Measurements from ENCODE around the gene NIPA2. TPM values are rescaled to one million over a fixed set of nuclear protein-coding genes. Genes with fewer than 3 reads are reported as not detected.

NIPA2 gene
- total RNA-seq, 1 experiment from 2014 or later: 87.2 TPM

- H3K27ac ChIP-seq (ENCODE audit: low read depth, low read length, poor library complexity, severe bottlenecking): no peak overlapping the region
- POLR2A ChIA-PET (ENCODE audit: low non-redundant PET): no interaction called here
- no peak for DNase-seq (ENCODE audit: low spot score)
- CTCF ChIA-PET: no interaction called here
- H3K36me3 ChIP-seq (ENCODE audit: insufficient read depth, low read length, poor library complexity, severe bottlenecking): peaks cover 32% of the 10 kb centered on the region
- no peaks in the 10 kb centered on the region for H3K4me1 ChIP-seq (ENCODE audit: insufficient read depth, low read length, poor library complexity, severe bottlenecking)
- TF ChIP-seq CTCF (conservative IDR thresholded peaks at IDR 0.05; ENCODE audit: low read depth, low read length): no peak
- TF ChIP-seq EZH2 (IDR thresholded peaks at IDR 0.05; ENCODE audit: borderline replicate concordance, low read depth, low read length, poor library complexity, severe bottlenecking): no peak
- no peaks in the 10 kb centered on the region for H3K9me3 ChIP-seq (ENCODE audit: low read depth, low read length, poor library complexity, severe bottlenecking)
- BruUV-seq (replicated peaks): no TSS peak
- intact Hi-C loops (cut with micrococcal nuclease; ENCODE audit: unreplicated experiment): no loop called here
- no peaks in the 10 kb centered on the region for H3K27me3 ChIP-seq (replicated peaks; ENCODE audit: insufficient read depth, low read depth, low read length, poor library complexity)
- no peak overlapping the region for H3K4me3 ChIP-seq (ENCODE audit: low read depth, low read length, poor library complexity, severe bottlenecking)
These were observed 13.0 kb downstream of the NIPA2 start for GRCh38 chr15:22851513-22851912.

DNA sequence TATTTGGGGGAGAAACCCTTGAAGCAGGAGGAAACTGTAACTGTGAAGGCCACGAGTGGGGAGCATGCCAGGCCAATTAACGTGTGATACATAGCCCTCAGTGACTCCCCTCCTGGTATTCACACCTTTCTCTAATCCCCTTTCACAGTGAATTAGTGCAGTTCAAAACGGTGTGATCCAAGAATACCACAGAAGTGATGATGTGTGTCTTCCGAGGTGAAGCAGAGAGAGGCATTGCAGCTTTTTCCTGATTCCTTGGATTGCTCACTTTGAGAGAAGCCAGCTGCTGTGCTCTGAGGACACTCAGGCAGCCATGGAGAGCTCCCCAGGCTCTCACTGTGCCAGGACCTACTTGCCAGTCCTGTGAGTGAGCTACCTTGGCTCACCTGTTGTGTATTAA lies 17.3 kb downstream of the NIPA2 start:
- H3K27me3 ChIP-seq (replicated peaks; ENCODE audit: insufficient read depth, low read depth, low read length, poor library complexity): no peaks in the 10 kb centered on the region
- CTCF ChIA-PET: no interaction called here
- no TSS peak for BruUV-seq (replicated peaks)
- POLR2A ChIA-PET (ENCODE audit: low non-redundant PET): no interaction called here
- H3K27ac ChIP-seq (ENCODE audit: low read depth, low read length, poor library complexity, severe bottlenecking): no peak overlapping the region
- H3K4me1 ChIP-seq (ENCODE audit: insufficient read depth, low read length, poor library complexity, severe bottlenecking): no peaks in the 10 kb centered on the region
- peaks cover 53% of the 10 kb centered on the region for H3K36me3 ChIP-seq (ENCODE audit: insufficient read depth, low read length, poor library complexity, severe bottlenecking)
- TF ChIP-seq EZH2 (IDR thresholded peaks at IDR 0.05; ENCODE audit: borderline replicate concordance, low read depth, low read length, poor library complexity, severe bottlenecking) (no peak), CTCF (conservative IDR thresholded peaks at IDR 0.05; ENCODE audit: low read depth, low read length) (no peak)
- intact Hi-C loops (cut with micrococcal nuclease; ENCODE audit: unreplicated experiment): no loop called here
- H3K4me3 ChIP-seq (ENCODE audit: low read depth, low read length, poor library complexity, severe bottlenecking): no peak overlapping the region
- no peak for DNase-seq (ENCODE audit: low spot score)
- no peaks in the 10 kb centered on the region for H3K9me3 ChIP-seq (ENCODE audit: low read depth, low read length, poor library complexity, severe bottlenecking)

DNA sequence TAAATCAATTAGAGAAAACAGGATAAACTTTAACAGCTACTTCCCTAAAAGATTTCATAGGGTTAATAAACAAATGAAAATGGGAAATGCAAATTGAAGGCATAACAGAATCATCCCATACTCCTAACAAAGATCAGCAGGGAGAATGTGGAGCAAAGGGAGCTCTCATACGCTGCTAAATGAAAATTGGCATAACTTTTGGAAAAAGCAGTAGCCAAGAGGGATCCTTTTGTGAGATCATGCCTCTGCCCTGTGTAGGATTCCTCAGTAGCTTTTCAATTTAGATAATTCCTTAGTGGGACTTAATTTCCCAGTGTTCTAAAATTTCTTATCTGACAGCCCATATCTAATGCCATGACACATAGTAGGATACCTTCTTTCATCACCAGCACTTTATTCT lies 18.2 kb downstream of the NIPA2 start:
- CTCF ChIA-PET: no interaction called here
- H3K27me3 ChIP-seq (replicated peaks; ENCODE audit: insufficient read depth, low read depth, low read length, poor library complexity): no peaks in the 10 kb centered on the region
- no peak overlapping the region for H3K27ac ChIP-seq (ENCODE audit: low read depth, low read length, poor library complexity, severe bottlenecking)
- POLR2A ChIA-PET (ENCODE audit: low non-redundant PET): no interaction called here
- H3K4me3 ChIP-seq (ENCODE audit: low read depth, low read length, poor library complexity, severe bottlenecking): no peak overlapping the region
- DNase-seq (ENCODE audit: low spot score): no peak
- no peaks in the 10 kb centered on the region for H3K9me3 ChIP-seq (ENCODE audit: low read depth, low read length, poor library complexity, severe bottlenecking)
- BruUV-seq (replicated peaks): no TSS peak
- peaks cover 51% of the 10 kb centered on the region for H3K36me3 ChIP-seq (ENCODE audit: insufficient read depth, low read length, poor library complexity, severe bottlenecking)
- no peaks in the 10 kb centered on the region for H3K4me1 ChIP-seq (ENCODE audit: insufficient read depth, low read length, poor library complexity, severe bottlenecking)
- intact Hi-C loops (cut with micrococcal nuclease; ENCODE audit: unreplicated experiment): no loop called here
- TF ChIP-seq CTCF (conservative IDR thresholded peaks at IDR 0.05; ENCODE audit: low read depth, low read length): no peak
- no peak for TF ChIP-seq EZH2 (IDR thresholded peaks at IDR 0.05; ENCODE audit: borderline replicate concordance, low read depth, low read length, poor library complexity, severe bottlenecking)
